Left ventricle myocardium superior (tissue), 1 donor: ENCODE data around the gene SUSD4. TPM values are rescaled to one million over a fixed set of nuclear protein-coding genes. Genes with fewer than 3 reads are reported as not detected.

Experiments
- ATAC-seq: fragments of 200-7000 bp; cut with Tn5 transposase; one replicate; pipeline ENCODE4 v1.9.1; 2020; ENCODE audit warnings: mild to moderate bottlenecking, moderate library complexity
- DNase-seq: peaks from one replicate; pipeline ENCODE4 v3.0.0-alpha.2; 2020
- intact Hi-C: fragments of 100-400 bp; cut with micrococcal nuclease; formaldehyde crosslinking; loops from one replicate; pipeline ENCODE4 v1.11.0; 2022
- total RNA-seq: library from RNA; stranded (reverse); fragmentation: NEBNext Ultra II Directional; extraction: Animal tissue kit (Norgen Biotek cat#: 25700); gene quantifications from one replicate; pipeline ENCODE4 v1.2.1, GENCODE V29; 2021
- donor health status: DM: no; HTN: yes; CAD: no; lungs with severe emphysema.

The SUSD4 gene
- total RNA-seq, 1 donor from 2014 or later, result 8.2 TPM

GRCh38 chr1:223243441-223244050 lies 120.4 kb downstream of the SUSD4 start:
- intact Hi-C loops, result no loop called here
- ATAC-seq (no peak), DNase-seq (no peak)

GRCh38 chr1:223242971-223243370 lies 121.0 kb downstream of the SUSD4 start:
- no peak for ATAC-seq
- intact Hi-C loops, result no loop called here
- no peak for DNase-seq

- intact Hi-C loops, result no loop called here
- ATAC-seq (no peak), DNase-seq (no peak)
Observed at GRCh38 chr1:223242382-223242955, 121.5 kb downstream of the SUSD4 start.

GRCh38 chr1:223240122-223240521 lies 123.9 kb downstream of the SUSD4 start:
- DNase-seq (no peak), ATAC-seq (no peak)
- intact Hi-C loops, result no loop called here

- DNase-seq (no peak), ATAC-seq (no peak)
- intact Hi-C loops, result no loop called here
Observed at GRCh38 chr1:223235091-223235490, 128.9 kb downstream of the SUSD4 start.

- no peak for ATAC-seq
- no peak for DNase-seq
- intact Hi-C loops, result no loop called here
Observed at GRCh38 chr1:223234534-223234933, 129.4 kb downstream of the SUSD4 start.

GRCh38 chr1:223234170-223234514 lies 129.8 kb downstream of the SUSD4 start:
- ATAC-seq (no peak), DNase-seq (no peak)
- intact Hi-C loops, result no loop called here

GRCh38 chr1:223233410-223234169 lies 130.4 kb downstream of the SUSD4 start:
- DNase-seq (no peak), ATAC-seq (peak; percentile 85)
- intact Hi-C loops, result no loop called here

GRCh38 chr1:223233019-223233409 lies 131.0 kb downstream of the SUSD4 start:
- no peak for ATAC-seq
- intact Hi-C loops, result no loop called here
- no peak for DNase-seq

- ATAC-seq (no peak), DNase-seq (no peak)
- intact Hi-C loops, result no loop called here
Observed at GRCh38 chr1:223231581-223231980, 132.4 kb downstream of the SUSD4 start.

GRCh38 chr1:223231011-223231572 lies 132.9 kb downstream of the SUSD4 start:
- intact Hi-C loops, result no loop called here
- DNase-seq (no peak), ATAC-seq (no peak)

GRCh38 chr1:223230161-223230881 lies 133.7 kb downstream of the SUSD4 start:
- DNase-seq (no peak), ATAC-seq (no peak)
- intact Hi-C loops, result no loop called here

GRCh38 chr1:223229756-223230155 lies 134.2 kb downstream of the SUSD4 start:
- intact Hi-C loops, result no loop called here
- DNase-seq, result no peak
- ATAC-seq, result no peak

GRCh38 chr1:223228931-223229528 lies 134.9 kb downstream of the SUSD4 start:
- no peak for DNase-seq
- intact Hi-C loops, result no loop called here
- ATAC-seq, result no peak

- DNase-seq (no peak), ATAC-seq (no peak)
- intact Hi-C loops, result no loop called here
Observed at GRCh38 chr1:223228201-223228600, 135.8 kb downstream of the SUSD4 start.

- ATAC-seq (no peak), DNase-seq (no peak)
- intact Hi-C loops, result no loop called here
Observed at GRCh38 chr1:223227486-223228196, 136.3 kb downstream of the SUSD4 start.

- no peak for ATAC-seq
- intact Hi-C loops, result no loop called here
- no peak for DNase-seq
Observed at GRCh38 chr1:223227031-223227430, 136.9 kb downstream of the SUSD4 start.

GRCh38 chr1:223226271-223226670 lies 137.7 kb downstream of the SUSD4 start:
- intact Hi-C loops, result no loop called here
- DNase-seq, result no peak
- ATAC-seq, result no peak

- DNase-seq (no peak), ATAC-seq (no peak)
- intact Hi-C loops, result no loop called here
Observed at GRCh38 chr1:223225481-223225880, 138.5 kb downstream of the SUSD4 start.
